GM12878 (cell line): ENCODE measurements around the gene METAP1D.

Experiments
- CTCF ChIP-seq, 3 experiments: IDR thresholded peaks in 2 of 3; conservative IDR thresholded peaks in 1 of 3; 2 replicates each; pipeline ENCODE4 v1.5.1; 2011; ENCODE audit warnings: low read depth in 3 of 3, low read length in 3 of 3, mild to moderate bottlenecking in 3 of 3, control low read depth in 2 of 3, moderate library complexity in 2 of 3, inconsistent platforms in 1 of 3, mixed read lengths in 1 of 3; ENCODE audit not compliant: control insufficient read depth in 2 of 3, insufficient read depth in 1 of 3; ENCODE audit errors: extremely low read depth in 1 of 3
- EZH2 ChIP-seq: IDR thresholded peaks from 2 replicates; pipeline ENCODE4 v1.6.1; 2012; ENCODE audit warnings: low read depth, mild to moderate bottlenecking, control low read depth, inconsistent platforms, low read length, borderline replicate concordance; ENCODE audit not compliant: control insufficient read depth
- GABPA ChIP-seq: IDR thresholded peaks from 2 replicates; pipeline ENCODE4 v1.6.1; 2014; ENCODE audit warnings: antibody characterized with exemption, low read depth, mild to moderate bottlenecking, inconsistent platforms
- POLR2A ChIP-seq: IDR thresholded peaks from 2 replicates; pipeline ENCODE4 v1.6.1; 2011; ENCODE audit warnings: low read depth, mild to moderate bottlenecking, low read length

DNA sequence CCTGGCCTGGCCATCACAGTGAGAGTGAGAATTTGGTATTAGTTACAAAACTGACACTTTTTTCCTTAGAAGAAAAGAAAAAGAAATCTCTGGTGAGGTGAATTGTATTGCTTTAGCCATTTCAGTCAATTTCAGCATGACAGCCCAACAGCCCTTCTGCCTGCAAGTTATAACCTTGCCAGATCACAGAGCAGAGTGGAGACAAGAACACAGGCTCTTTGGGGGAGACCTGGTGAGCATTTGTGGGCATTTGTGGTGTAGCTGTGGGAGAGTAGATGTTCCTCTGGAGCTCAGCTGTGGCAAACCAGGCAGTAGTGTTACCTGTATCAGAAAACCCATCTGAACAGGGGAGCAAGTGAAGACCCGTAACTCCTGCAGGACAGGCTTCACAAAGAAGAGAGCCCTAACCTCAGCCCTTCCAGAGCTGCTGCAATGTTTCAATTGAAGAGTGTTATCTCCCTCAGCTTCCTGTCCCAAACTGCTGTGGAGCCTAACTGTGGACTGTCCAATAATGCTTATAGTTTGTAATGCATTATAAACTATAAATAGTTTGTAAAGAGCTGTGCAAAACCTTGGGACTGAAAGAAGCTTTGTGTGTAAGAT, 62.8 kb downstream of the METAP1D start:
- TF ChIP-seq EZH2: no peak
- TF ChIP-seq POLR2A: no peak
- TF ChIP-seq CTCF (IDR thresholded peaks at IDR 0.05 in 2 of 3, conservative IDR thresholded peaks at IDR 0.05 in 1 of 3; ENCODE audit: control insufficient read depth in 2 of 3, extremely low read depth in 1 of 3, insufficient read depth in 1 of 3, low read depth in 3 of 3, low read length in 3 of 3): no peak
- TF ChIP-seq GABPA: no peak
